Measurements from ENCODE around the gene ZNF81.

- TF ChIP-seq POLR2A (IDR thresholded peaks at IDR 0.05; ENCODE audit: low read length) (no peak), GATA1 (IDR thresholded peaks at IDR 0.05; ENCODE audit: low read depth, low read length) (no peak)
These were observed 32.4 kb upstream of the ZNF81 start for GRCh38 chrX:47804315-47804714.
